ENCODE results near the gene PZP. TPM values are rescaled to one million over a fixed set of nuclear protein-coding genes. Genes with fewer than 3 reads are reported as not detected.

The PZP gene
- total RNA-seq, 8 experiments from 2014 or later = 0.08 to 1.6 (median 0.43) TPM; not detected in 1

GRCh38 chr12:9114946-9115345 is 93.2 kb downstream of the PZP start:
- no peak overlapping the region for H3K4me3 ChIP-seq
- H3K27ac ChIP-seq = no peak overlapping the region
- in situ Hi-C loops (cut with MboI; ENCODE audit: low pct_unique_long_range_greater_than_20kb in 2 of 9, low sequenced_read_pairs in 9 of 9, unreplicated experiment in 9 of 9) = no loop called here
- H3K4me1 ChIP-seq (replicated peaks in 1 of 2) = no peaks in the 10 kb centered on the region
- no peak for ATAC-seq (replicated peaks in 6 of 8)

DNA sequence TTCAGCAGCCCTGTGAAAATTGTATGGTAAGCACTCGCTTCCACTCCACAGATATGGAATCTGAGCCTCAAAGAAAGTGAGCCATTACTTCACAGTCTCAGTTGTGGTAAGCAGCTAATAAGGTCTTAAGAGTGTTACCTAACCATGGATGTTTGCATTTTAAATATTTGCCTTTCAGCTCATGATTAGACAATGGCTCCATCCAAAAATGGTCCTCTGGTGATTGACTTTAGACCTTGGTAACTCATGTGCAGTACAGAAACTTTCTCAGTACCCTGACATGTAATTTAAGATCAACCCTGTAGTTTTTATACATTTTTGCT is 94.2 kb downstream of the PZP start:
- H3K4me1 ChIP-seq (replicated peaks in 1 of 2) = no peaks in the 10 kb centered on the region
- H3K4me3 ChIP-seq = no peak overlapping the region
- H3K27ac ChIP-seq = no peak overlapping the region
- WGBS, 10 experiments = 17 to 100% (median 88%) methylated on average over 1 of the region's 1 CpG; no CpG with 5 or more reads in 5 of the 10 experiments
- no peak for ATAC-seq (replicated peaks in 6 of 8)
- in situ Hi-C loops (cut with MboI; ENCODE audit: low pct_unique_long_range_greater_than_20kb in 2 of 9, low sequenced_read_pairs in 9 of 9, unreplicated experiment in 9 of 9) = no loop called here

- 10 to 93% (median 79%) methylated on average over 1 to 7 of the region's 7 CpGs for WGBS, 10 experiments
- no peak overlapping the region for H3K4me3 ChIP-seq
- ATAC-seq (replicated peaks in 6 of 8) = no peak
Measured at GRCh38 chr12:9113296-9113986, 94.8 kb downstream of the PZP start.

GRCh38 chr12:9112076-9112853 is 95.9 kb downstream of the PZP start:
- Histone ChIP-seq H3K27ac (no peak overlapping the region), H3K4me1 (replicated peaks in 1 of 2) (no peaks in the 10 kb centered on the region), H3K4me3 (no peak overlapping the region)
- in situ Hi-C loops (cut with MboI; ENCODE audit: low pct_unique_long_range_greater_than_20kb in 2 of 9, low sequenced_read_pairs in 9 of 9, unreplicated experiment in 9 of 9) = no loop called here
- WGBS, 10 experiments = 28 to 95% (median 75%) methylated on average over 1 to 6 of the region's 6 CpGs; no CpG with 5 or more reads in 1 of the 10 experiments
- no peak for ATAC-seq (replicated peaks in 6 of 8)

More at GRCh38 chr12:9113296-9113986, 94.8 kb downstream of the PZP start:
- in situ Hi-C loops (cut with MboI; ENCODE audit: low pct_unique_long_range_greater_than_20kb in 2 of 9, low sequenced_read_pairs in 9 of 9, unreplicated experiment in 9 of 9) = no loop called here
- Histone ChIP-seq H3K4me1 (replicated peaks in 1 of 2) (no peaks in the 10 kb centered on the region), H3K27ac (no peak overlapping the region)

GRCh38 chr12:9111525-9111924 is 96.7 kb downstream of the PZP start:
- in situ Hi-C loops (cut with MboI; ENCODE audit: low pct_unique_long_range_greater_than_20kb in 2 of 9, low sequenced_read_pairs in 9 of 9, unreplicated experiment in 9 of 9) = no loop called here
- WGBS, 10 experiments = 0 to 100% (median 81%) methylated on average over 1 of the region's 1 CpG
- Histone ChIP-seq H3K27ac (no peak overlapping the region), H3K4me1 (replicated peaks in 1 of 2) (no peaks in the 10 kb centered on the region), H3K4me3 (no peak overlapping the region)
- no peak for ATAC-seq (replicated peaks in 6 of 8)

DNA sequence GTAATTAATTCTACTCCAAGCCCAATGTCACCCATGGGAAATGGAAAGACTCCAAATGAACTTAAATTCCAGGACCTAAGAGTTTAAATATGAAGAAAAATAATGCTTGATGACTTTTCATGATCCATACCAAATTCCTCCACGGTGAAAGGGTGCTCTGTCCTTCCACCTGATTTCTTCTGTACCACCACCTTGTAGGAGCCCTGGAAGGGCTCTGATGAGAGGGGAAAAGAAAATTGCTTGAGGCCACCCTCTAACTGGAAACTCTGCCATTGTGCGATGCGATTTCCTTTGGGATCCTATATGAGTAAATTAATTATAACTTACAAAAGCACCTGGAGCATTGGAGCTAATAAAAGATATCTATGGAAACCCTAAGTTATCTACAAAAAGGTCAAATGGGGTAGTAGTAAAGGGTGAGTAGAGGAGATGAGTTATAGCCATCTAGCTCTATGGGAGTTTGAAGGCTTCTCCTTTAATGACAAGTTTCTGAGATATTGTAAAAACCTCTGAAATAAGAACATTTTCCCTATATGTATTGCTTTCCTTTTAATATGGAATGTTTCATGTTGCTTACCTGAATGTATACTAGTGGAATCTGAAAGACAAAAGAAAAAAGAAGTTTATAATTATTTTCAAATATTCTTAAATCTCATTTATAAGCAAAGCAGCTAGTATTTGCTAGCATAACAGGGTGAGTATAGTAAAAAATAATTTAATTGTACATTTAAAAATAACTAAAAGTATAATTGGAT is 98.3 kb downstream of the PZP start:
- Histone ChIP-seq H3K27ac (no peak overlapping the region), H3K4me1 (replicated peaks in 1 of 2) (no peaks in the 10 kb centered on the region), H3K4me3 (no peak overlapping the region)
- 38 to 100% (median 88%) methylated on average over 1 to 3 of the region's 3 CpGs; no CpG with 5 or more reads in 3 of the 10 experiments for WGBS, 10 experiments
- no peak for ATAC-seq (replicated peaks in 6 of 8)
- in situ Hi-C loops (cut with MboI; ENCODE audit: low pct_unique_long_range_greater_than_20kb in 2 of 9, low sequenced_read_pairs in 9 of 9, unreplicated experiment in 9 of 9) = no loop called here

- H3K4me3 ChIP-seq = no peak overlapping the region
- H3K4me1 ChIP-seq (replicated peaks in 1 of 2) = no peaks in the 10 kb centered on the region
- no peak for ATAC-seq (replicated peaks in 6 of 8)
- in situ Hi-C loops (cut with MboI; ENCODE audit: low pct_unique_long_range_greater_than_20kb in 2 of 9, low sequenced_read_pairs in 9 of 9, unreplicated experiment in 9 of 9) = no loop called here
- H3K27ac ChIP-seq = no peak overlapping the region
- WGBS, 10 experiments = 0 to 100% (median 56%) methylated on average over 1 of the region's 1 CpG; no CpG with 5 or more reads in 2 of the 10 experiments
Measured at GRCh38 chr12:9109213-9109522, 99.0 kb downstream of the PZP start.

- no peak overlapping the region for H3K27ac ChIP-seq
- ATAC-seq (replicated peaks in 6 of 8) = no peak
- WGBS, 10 experiments = 7 to 100% (median 65%) methylated on average over 1 to 5 of the region's 5 CpGs
- in situ Hi-C loops (cut with MboI; ENCODE audit: low pct_unique_long_range_greater_than_20kb in 2 of 9, low sequenced_read_pairs in 9 of 9, unreplicated experiment in 9 of 9) = no loop called here
- H3K4me3 ChIP-seq = no peak overlapping the region
- no peaks in the 10 kb centered on the region for H3K4me1 ChIP-seq (replicated peaks in 1 of 2)
Measured at GRCh38 chr12:9108504-9109212, 99.5 kb downstream of the PZP start.

DNA sequence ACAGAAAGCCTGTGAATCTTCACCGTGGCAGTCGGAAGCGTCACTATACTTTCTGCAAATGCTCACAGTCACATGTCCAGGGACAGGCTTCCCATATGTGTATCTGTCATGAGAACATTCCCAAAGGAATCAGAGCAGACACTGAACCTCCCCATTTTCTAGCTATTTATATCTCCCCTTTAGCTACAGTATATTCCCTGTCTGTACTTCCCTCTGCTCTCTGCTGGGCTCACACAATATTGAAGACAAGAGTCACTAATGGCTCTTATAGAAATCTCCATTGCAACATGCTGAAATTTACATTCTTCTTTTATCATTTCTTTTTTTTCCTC is 100.7 kb downstream of the PZP start:
- no peaks in the 10 kb centered on the region for H3K4me1 ChIP-seq (replicated peaks in 1 of 2)
- no peak overlapping the region for H3K4me3 ChIP-seq
- no peak overlapping the region for H3K27ac ChIP-seq
- WGBS, 10 experiments = 33 to 100% (median 88%) methylated on average over 1 to 3 of the region's 3 CpGs; no CpG with 5 or more reads in 1 of the 10 experiments
- ATAC-seq (replicated peaks in 6 of 8) = no peak
- in situ Hi-C loops (cut with MboI; ENCODE audit: low pct_unique_long_range_greater_than_20kb in 2 of 9, low sequenced_read_pairs in 9 of 9, unreplicated experiment in 9 of 9) = no loop called here

DNA sequence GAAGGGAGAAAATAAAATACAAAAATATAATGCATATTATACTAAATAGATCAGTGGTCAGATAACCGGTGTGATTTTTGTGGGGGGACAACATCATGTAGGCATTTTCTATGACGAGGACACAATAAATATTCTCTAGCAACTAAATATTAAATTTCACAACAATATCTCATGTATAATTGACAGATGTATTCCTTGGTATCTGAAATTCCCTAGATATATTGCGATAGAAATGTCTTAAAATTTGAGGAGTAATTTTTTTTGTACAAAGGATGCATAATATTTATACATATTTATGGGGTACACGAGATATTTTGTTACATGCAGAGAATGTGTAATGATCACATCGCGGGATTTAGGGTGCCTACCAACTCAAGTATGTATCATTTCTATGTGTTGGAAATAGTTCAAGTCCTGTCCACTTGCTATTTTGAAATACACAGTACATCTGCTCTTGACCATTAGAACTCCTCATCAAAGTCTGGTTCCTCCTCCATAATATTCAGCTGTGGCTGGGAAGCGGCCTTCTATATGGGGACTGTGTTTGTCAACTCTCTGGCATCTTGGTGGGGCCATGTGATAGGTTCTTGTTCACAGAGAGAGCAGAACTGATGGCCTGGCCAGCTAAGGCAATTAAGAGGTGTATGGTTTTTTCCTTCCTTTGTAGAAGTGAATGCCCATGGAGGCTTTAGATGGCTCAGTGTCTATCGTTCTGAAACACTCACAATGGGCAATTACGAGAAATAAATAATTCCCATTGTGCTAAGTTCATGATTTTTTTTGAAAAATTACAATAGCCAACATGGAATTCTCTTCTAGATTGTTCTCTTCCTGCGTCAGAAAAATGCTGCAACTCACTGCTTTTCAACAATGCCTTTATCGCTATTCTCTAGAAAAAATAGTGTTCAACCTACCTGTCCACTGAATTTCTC is 101.3 kb downstream of the PZP start:
- H3K27ac ChIP-seq = no peak overlapping the region
- in situ Hi-C loops (cut with MboI; ENCODE audit: low pct_unique_long_range_greater_than_20kb in 2 of 9, low sequenced_read_pairs in 9 of 9, unreplicated experiment in 9 of 9) = no loop called here
- no peak overlapping the region for H3K4me3 ChIP-seq
- no peaks in the 10 kb centered on the region for H3K4me1 ChIP-seq (replicated peaks in 1 of 2)
- 38 to 100% (median 94%) methylated on average over 4 to 10 of the region's 11 CpGs for WGBS, 10 experiments
- ATAC-seq (replicated peaks in 6 of 8) = no peak

DNA sequence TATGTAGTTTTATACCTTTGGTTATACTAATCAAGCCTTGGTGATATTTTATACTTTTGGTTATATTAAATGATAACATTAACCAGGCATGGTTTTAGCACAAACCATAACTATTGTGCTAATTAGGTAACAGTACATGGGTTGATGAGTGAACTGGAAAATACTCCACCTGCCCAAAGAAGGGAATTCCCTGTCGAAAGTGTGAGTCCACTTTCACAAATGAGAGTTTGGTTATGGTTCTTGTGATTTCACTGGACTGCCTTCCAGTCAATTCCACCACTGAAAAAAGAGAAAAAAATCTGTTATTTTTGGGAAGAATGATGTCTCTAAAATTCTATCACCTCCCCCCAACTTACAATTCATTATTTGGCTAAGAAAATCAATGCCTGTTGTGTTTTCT is 102.1 kb downstream of the PZP start:
- WGBS, 10 experiments = 13 to 100% (median 79%) methylated on average over 1 of the region's 1 CpG
- no peaks in the 10 kb centered on the region for H3K4me1 ChIP-seq (replicated peaks in 1 of 2)
- in situ Hi-C loops (cut with MboI; ENCODE audit: low pct_unique_long_range_greater_than_20kb in 2 of 9, low sequenced_read_pairs in 9 of 9, unreplicated experiment in 9 of 9) = no loop called here
- H3K27ac ChIP-seq = no peak overlapping the region
- H3K4me3 ChIP-seq = no peak overlapping the region
- ATAC-seq (replicated peaks in 6 of 8) = no peak

DNA sequence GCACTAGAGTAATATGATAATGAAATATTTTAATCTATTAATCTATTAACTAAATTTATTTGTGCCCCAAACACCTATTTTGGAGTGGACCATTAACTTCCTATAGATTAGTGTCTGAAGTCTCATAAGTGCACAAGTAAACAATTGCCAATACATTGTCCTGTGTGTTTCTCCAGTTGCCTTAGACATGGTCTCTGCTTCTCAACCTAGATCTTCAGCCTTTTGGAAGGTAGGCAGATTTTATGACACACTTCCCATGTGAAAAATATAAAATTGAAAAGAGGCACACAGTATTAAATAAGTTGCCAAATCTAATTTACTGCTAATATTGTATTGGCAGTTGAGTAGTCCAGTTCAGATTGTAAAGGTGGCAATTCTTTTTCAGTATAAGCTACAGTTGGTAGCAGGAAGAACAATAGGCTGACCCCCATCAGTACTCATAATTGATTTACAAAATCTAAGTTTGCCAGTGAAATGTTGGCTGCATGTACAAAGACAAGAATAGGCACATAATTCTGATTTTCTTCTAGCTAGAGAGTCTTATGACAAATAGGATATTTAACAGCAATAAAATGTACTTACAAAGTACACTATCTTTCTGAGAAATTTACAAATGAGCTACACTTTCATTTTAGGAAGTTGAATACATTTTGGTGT is 103.3 kb downstream of the PZP start:
- no peak for ATAC-seq (replicated peaks in 6 of 8)
- no peak overlapping the region for H3K27ac ChIP-seq
- in situ Hi-C loops (cut with MboI; ENCODE audit: low pct_unique_long_range_greater_than_20kb in 2 of 9, low sequenced_read_pairs in 9 of 9, unreplicated experiment in 9 of 9) = no loop called here
- no peaks in the 10 kb centered on the region for H3K4me1 ChIP-seq (replicated peaks in 1 of 2)
- H3K4me3 ChIP-seq = no peak overlapping the region

Data from motor neuron (in vitro differentiated cells).